Neuronal stem cell (in vitro differentiated cells): ENCODE results near the gene SNRK.

Experiments used
- DNase-seq: peaks from one replicate; pipeline ENCODE4 v3.0.0-alpha.2; 2013; ENCODE audit warnings: low spot score
- H2AFZ ChIP-seq: one replicate; pipeline ENCODE4 v1.6.1; 2013; ENCODE audit warnings: mild to moderate bottlenecking, low read length, inconsistent platforms
- H2AK5ac ChIP-seq: 2 replicates; pipeline ENCODE4 v1.6.1; 2013; ENCODE audit warnings: low read depth, mild to moderate bottlenecking, inconsistent platforms, low read length, moderate library complexity, mixed read lengths
- H2BK120ac ChIP-seq: 2 replicates; pipeline ENCODE4 v1.6.1; 2013; ENCODE audit warnings: low read depth, mild to moderate bottlenecking, inconsistent platforms, low read length, moderate library complexity, mixed read lengths
- H2BK12ac ChIP-seq: one replicate; pipeline ENCODE4 v1.6.1; 2013; ENCODE audit warnings: low read length, inconsistent platforms
- H2BK15ac ChIP-seq: 2 replicates; pipeline ENCODE4 v1.6.1; 2013; ENCODE audit warnings: mild to moderate bottlenecking, low read length, inconsistent platforms, mixed read lengths
- H2BK5ac ChIP-seq: one replicate; pipeline ENCODE4 v1.6.1; 2013; ENCODE audit warnings: inconsistent platforms, mild to moderate bottlenecking, low read length, moderate library complexity
- H3K14ac ChIP-seq: one replicate; pipeline ENCODE4 v1.6.1; 2013; ENCODE audit warnings: low read length, inconsistent platforms
- H3K18ac ChIP-seq: 2 replicates; pipeline ENCODE4 v1.6.1; 2013; ENCODE audit warnings: low read length, inconsistent platforms
- H3K23ac ChIP-seq: 2 replicates; pipeline ENCODE4 v1.6.1; 2013; ENCODE audit warnings: low read depth, mild to moderate bottlenecking, mixed read lengths, low read length, inconsistent platforms; ENCODE audit not compliant: poor library complexity
- H3K27ac ChIP-seq: replicated peaks from 3 replicates; pipeline ENCODE4 v1.5.1; 2013; ENCODE audit warnings: low read length, inconsistent platforms
- H3K27me3 ChIP-seq, 3 experiments: 2 replicates each; pipeline ENCODE4 v1.6.1; 2013; ENCODE audit warnings: low read length in 3 of 3, mild to moderate bottlenecking in 2 of 3, inconsistent platforms in 1 of 3, low read depth in 1 of 3, mixed read lengths in 1 of 3, moderate library complexity in 1 of 3; ENCODE audit not compliant: control insufficient read depth in 3 of 3, insufficient read depth in 3 of 3
- H3K36me3 ChIP-seq, 2 donors: replicated peaks in 1 of 2; 2 replicates each; pipeline ENCODE4 v1.6.1; 2013; ENCODE audit warnings: low read length in 2 of 2; ENCODE audit not compliant: control insufficient read depth in 2 of 2, insufficient read depth in 2 of 2
- H3K4ac ChIP-seq: 2 replicates; pipeline ENCODE4 v1.6.1; 2013; ENCODE audit warnings: inconsistent platforms, mild to moderate bottlenecking, low read length, moderate library complexity
- H3K4me1 ChIP-seq, 2 donors: 1 replicate in 1 of 2; 2 replicates in 1 of 2; pipeline ENCODE4 v1.6.1; 2013; ENCODE audit warnings: low read length in 2 of 2, low read depth in 1 of 2; ENCODE audit not compliant: control insufficient read depth in 2 of 2, insufficient read depth in 1 of 2
- H3K4me2 ChIP-seq: one replicate; pipeline ENCODE4 v1.6.1; 2013; ENCODE audit warnings: mild to moderate bottlenecking, low read length, inconsistent platforms; ENCODE audit not compliant: insufficient read depth, poor library complexity, severe bottlenecking
- H3K4me3 ChIP-seq, 2 donors: 2 replicates each; pipeline ENCODE4 v1.5.1; 2013; ENCODE audit warnings: low read length in 2 of 2, mild to moderate bottlenecking in 2 of 2, inconsistent platforms in 1 of 2, moderate library complexity in 1 of 2
- H3K79me1 ChIP-seq: one replicate; pipeline ENCODE4 v1.6.1; 2013; ENCODE audit warnings: low read depth, mild to moderate bottlenecking, inconsistent platforms, low read length, moderate library complexity
- H3K9ac ChIP-seq: one replicate; pipeline ENCODE4 v1.6.1; 2013; ENCODE audit warnings: mild to moderate bottlenecking, low read depth, low read length, inconsistent platforms; ENCODE audit not compliant: poor library complexity
- H3K9me3 ChIP-seq, 2 donors: replicated peaks in 1 of 2; 2 replicates each; pipeline versions ENCODE3 to v1.6.1; 2013; ENCODE audit warnings: low read length in 2 of 2, mild to moderate bottlenecking in 2 of 2, inconsistent platforms in 1 of 2, low read depth in 1 of 2, mixed read lengths in 1 of 2, moderate library complexity in 1 of 2; ENCODE audit not compliant: control insufficient read depth in 2 of 2, insufficient read depth in 1 of 2
- H4K8ac ChIP-seq: one replicate; pipeline ENCODE4 v1.6.1; 2013; ENCODE audit warnings: low read depth, mild to moderate bottlenecking, inconsistent platforms, low read length, moderate library complexity
- H4K91ac ChIP-seq: one replicate; pipeline ENCODE4 v1.6.1; 2013; ENCODE audit warnings: low read length, low read depth, mild to moderate bottlenecking, inconsistent platforms; ENCODE audit not compliant: poor library complexity
- WGBS, 2 donors: extraction: QIAGEN DNeasy Blood & Tissue Kit; methylation state at CpG; one replicate each; pipeline ENCODE4 v1.1.7; 2013; ENCODE audit warnings: missing lambda C conversion rate in 2 of 2, mixed read lengths in 1 of 2; ENCODE audit not compliant: insufficient read length in 2 of 2, insufficient replicate concordance in 1 of 2; ENCODE audit errors: extremely low coverage in 2 of 2; 5-methylcytosine and 5-hydroxymethylcytosine counted together

Gene SNRK

GRCh38 chr3:43346978-43347749 is 60.8 kb downstream of the SNRK start:
- Histone ChIP-seq H3K4me1 (peaks cover 0 to 4% of the 10 kb centered on the region in 2 donors), H3K23ac (no peak overlapping the region), H3K27me3 (no peaks in the 10 kb centered on the region), H3K79me1 (no peaks in the 10 kb centered on the region), H3K14ac (no peak overlapping the region), H4K8ac (no peak overlapping the region), H3K4me2 (no peak overlapping the region), H4K91ac (no peak overlapping the region), H2BK15ac (no peak overlapping the region), H3K18ac (no peak overlapping the region), H3K4ac (no peak overlapping the region), H3K4me3 (no peak overlapping the region), H3K9ac (no peak overlapping the region), H2AFZ (no peak overlapping the region), H3K9me3 (no peaks in the 10 kb centered on the region), H2BK12ac (no peak overlapping the region), H2BK120ac (no peak overlapping the region), H2BK5ac (no peak overlapping the region), H2AK5ac (no peak overlapping the region), H3K27ac (no peak overlapping the region), H3K36me3 (peaks cover 17 to 89% of the 10 kb centered on the region in 2 donors)
- WGBS, 2 donors: no CpG with 5 or more reads among the region's 14 CpGs
- no peak for DNase-seq

GRCh38 chr3:43347774-43348173 is 61.4 kb downstream of the SNRK start:
- Histone ChIP-seq H3K23ac (no peak overlapping the region), H2BK120ac (no peak overlapping the region), H2AFZ (no peak overlapping the region), H2BK15ac (no peak overlapping the region), H3K79me1 (no peaks in the 10 kb centered on the region), H4K91ac (no peak overlapping the region), H3K4me2 (no peak overlapping the region), H3K27ac (no peak overlapping the region), H3K14ac (no peak overlapping the region), H3K4ac (no peak overlapping the region), H3K18ac (no peak overlapping the region), H2AK5ac (no peak overlapping the region), H4K8ac (no peak overlapping the region), H3K4me3 (no peak overlapping the region), H3K36me3 (peaks cover 17 to 83% of the 10 kb centered on the region in 2 donors), H2BK12ac (no peak overlapping the region), H3K9me3 (no peaks in the 10 kb centered on the region), H3K9ac (no peak overlapping the region), H2BK5ac (no peak overlapping the region), H3K4me1 (peaks cover 0 to 4% of the 10 kb centered on the region in 2 donors), H3K27me3 (no peaks in the 10 kb centered on the region)
- no peak for DNase-seq
- WGBS, 2 donors: no CpG with 5 or more reads among the region's 20 CpGs

- Histone ChIP-seq H3K14ac (no peak overlapping the region), H3K79me1 (no peaks in the 10 kb centered on the region), H2AK5ac (no peak overlapping the region), H2BK12ac (no peak overlapping the region), H2BK5ac (no peak overlapping the region), H2BK15ac (no peak overlapping the region), H3K4me1 (peaks cover 0 to 4% of the 10 kb centered on the region in 2 donors), H3K23ac (no peak overlapping the region), H4K91ac (no peak overlapping the region), H3K27ac (no peak overlapping the region), H3K27me3 (no peaks in the 10 kb centered on the region), H3K18ac (no peak overlapping the region), H2BK120ac (no peak overlapping the region), H3K4me3 (no peak overlapping the region), H4K8ac (no peak overlapping the region), H3K9ac (no peak overlapping the region), H3K4me2 (no peak overlapping the region), H3K36me3 (peaks cover 17 to 77% of the 10 kb centered on the region in 2 donors), H2AFZ (no peak overlapping the region), H3K9me3 (peaks cover 0 to 3% of the 10 kb centered on the region in 2 donors), H3K4ac (no peak overlapping the region)
- DNase-seq: no peak
- no CpG with 5 or more reads among the region's 11 CpGs for WGBS, 2 donors
These were observed 62.0 kb downstream of the SNRK start for GRCh38 chr3:43348350-43348749.

- Histone ChIP-seq H3K27ac (no peak overlapping the region), H2AFZ (no peak overlapping the region), H3K23ac (no peak overlapping the region), H3K79me1 (no peaks in the 10 kb centered on the region), H3K9ac (no peak overlapping the region), H3K9me3 (peaks cover 5 to 7% of the 10 kb centered on the region in 2 donors), H3K4ac (no peak overlapping the region), H3K4me1 (peaks cover 0 to 1% of the 10 kb centered on the region in 2 donors), H2BK120ac (no peak overlapping the region), H2BK5ac (no peak overlapping the region), H3K4me3 (no peak overlapping the region), H3K4me2 (no peak overlapping the region), H4K91ac (no peak overlapping the region), H4K8ac (no peak overlapping the region), H3K14ac (no peak overlapping the region), H2BK15ac (no peak overlapping the region), H2BK12ac (no peak overlapping the region), H3K27me3 (no peaks in the 10 kb centered on the region), H3K18ac (no peak overlapping the region), H2AK5ac (no peak overlapping the region), H3K36me3 (peaks cover 18 to 70% of the 10 kb centered on the region in 2 donors)
- WGBS, 2 donors: no CpG with 5 or more reads among the region's 4 CpGs
- no peak for DNase-seq
These were observed 62.7 kb downstream of the SNRK start for GRCh38 chr3:43348852-43349574.
